ENCODE data around the gene DAAM1. TPM values are rescaled to one million over a fixed set of nuclear protein-coding genes. Genes with fewer than 3 reads are reported as not detected.

Gene DAAM1
- total and polyA plus RNA-seq, 4 donors: 10.4 to 93.3 (median 60.8) TPM

- no peak for ATAC-seq (ENCODE audit: low FRiP score)
- intact Hi-C loops (cut with DNase I): loop anchor here (5.0 kb wide), 2 partner anchors 60 to 65 kb away; no protein-coding TSS in a partner anchor
- H3K27ac ChIP-seq (ENCODE audit: low read depth in 1 of 2, low read length in 2 of 2): no peak overlapping the region
These were observed 174.0 kb downstream of the DAAM1 start for GRCh38 chr14:59362513-59362912.

GRCh38 chr14:59363531-59364226, 175.2 kb downstream of the DAAM1 start:
- Histone ChIP-seq H3K4me3 (ENCODE audit: low read length in 2 of 2) (no peak overlapping the region), H3K4me1 (ENCODE audit: control insufficient read depth in 1 of 2, insufficient read depth in 2 of 2, low read length in 2 of 2) (peaks cover 1 to 14% of the 10 kb centered on the region in 2 donors), H3K27me3 (ENCODE audit: control insufficient read depth in 1 of 2, insufficient read depth in 2 of 2, low read length in 1 of 2) (no peaks in the 10 kb centered on the region), H3K36me3 (ENCODE audit: control insufficient read depth in 1 of 2, insufficient read depth in 2 of 2, low read length in 1 of 2) (peaks cover 0 to 2% of the 10 kb centered on the region in 2 donors), H3K9me3 (ENCODE audit: control insufficient read depth, low read length) (no peaks in the 10 kb centered on the region), H3K27ac (ENCODE audit: low read depth in 1 of 2, low read length in 2 of 2) (peak overlapping the region; percentile 14 to 69)
- ATAC-seq (ENCODE audit: low FRiP score) (no peak), DNase-seq (no peak)
- intact Hi-C loops (cut with DNase I): loop anchor here (5.0 kb wide), 2 partner anchors 59 to 64 kb away; no protein-coding TSS in a partner anchor
- 12 to 20% methylated on average over 5 of the region's 5 CpGs for WGBS, 2 donors

More at GRCh38 chr14:59362513-59362912, 174.0 kb downstream of the DAAM1 start:
- no peaks in the 10 kb centered on the region for H3K9me3 ChIP-seq (ENCODE audit: control insufficient read depth, low read length)
- H3K27me3 ChIP-seq (ENCODE audit: control insufficient read depth in 1 of 2, insufficient read depth in 2 of 2, low read length in 1 of 2): no peaks in the 10 kb centered on the region
- H3K4me1 ChIP-seq (ENCODE audit: control insufficient read depth in 1 of 2, insufficient read depth in 2 of 2, low read length in 2 of 2): peaks cover 4 to 14% of the 10 kb centered on the region in 2 donors
- no peak overlapping the region for H3K4me3 ChIP-seq (ENCODE audit: low read length in 2 of 2)
- WGBS, 2 donors: 66 to 68% methylated on average over 2 of the region's 2 CpGs
- no peak for DNase-seq
- peaks cover 0 to 2% of the 10 kb centered on the region in 2 donors for H3K36me3 ChIP-seq (ENCODE audit: control insufficient read depth in 1 of 2, insufficient read depth in 2 of 2, low read length in 1 of 2)

GRCh38 chr14:59370158-59370742, 181.8 kb downstream of the DAAM1 start:
- Histone ChIP-seq H3K27me3 (ENCODE audit: control insufficient read depth in 1 of 2, insufficient read depth in 2 of 2, low read length in 1 of 2) (no peaks in the 10 kb centered on the region), H3K4me1 (ENCODE audit: control insufficient read depth in 1 of 2, insufficient read depth in 2 of 2, low read length in 2 of 2) (no peaks in the 10 kb centered on the region), H3K36me3 (ENCODE audit: control insufficient read depth in 1 of 2, insufficient read depth in 2 of 2, low read length in 1 of 2) (no peaks in the 10 kb centered on the region), H3K9me3 (ENCODE audit: control insufficient read depth, low read length) (no peaks in the 10 kb centered on the region), H3K27ac (ENCODE audit: low read depth in 1 of 2, low read length in 2 of 2) (no peak overlapping the region), H3K4me3 (ENCODE audit: low read length in 2 of 2) (no peak overlapping the region)
- intact Hi-C loops (cut with DNase I): no loop called here
- WGBS, 2 donors: 80 to 82% methylated on average over 3 of the region's 3 CpGs
- no peak for DNase-seq
- no peak for ATAC-seq (ENCODE audit: low FRiP score)

- ATAC-seq (ENCODE audit: low FRiP score): no peak
- Histone ChIP-seq H3K27me3 (ENCODE audit: control insufficient read depth in 1 of 2, insufficient read depth in 2 of 2, low read length in 1 of 2) (no peaks in the 10 kb centered on the region), H3K9me3 (ENCODE audit: control insufficient read depth, low read length) (no peaks in the 10 kb centered on the region), H3K4me3 (ENCODE audit: low read length in 2 of 2) (no peak overlapping the region), H3K4me1 (ENCODE audit: control insufficient read depth in 1 of 2, insufficient read depth in 2 of 2, low read length in 2 of 2) (peaks cover 0 to 2% of the 10 kb centered on the region in 2 donors), H3K27ac (ENCODE audit: low read depth in 1 of 2, low read length in 2 of 2) (peak overlapping the region in 1 of 2 donors; percentile 28), H3K36me3 (ENCODE audit: control insufficient read depth in 1 of 2, insufficient read depth in 2 of 2, low read length in 1 of 2) (no peaks in the 10 kb centered on the region)
- WGBS, 2 donors: 9 to 14% methylated on average over 2 of the region's 2 CpGs
- no peak for DNase-seq
- intact Hi-C loops (cut with DNase I): no loop called here
These were observed 183.3 kb downstream of the DAAM1 start for GRCh38 chr14:59371771-59372170.

- no peaks in the 10 kb centered on the region for H3K36me3 ChIP-seq (ENCODE audit: control insufficient read depth in 1 of 2, insufficient read depth in 2 of 2, low read length in 1 of 2)
- ATAC-seq (ENCODE audit: low FRiP score) (no peak), DNase-seq (no peak)
- peaks cover 0 to 2% of the 10 kb centered on the region in 2 donors for H3K4me1 ChIP-seq (ENCODE audit: control insufficient read depth in 1 of 2, insufficient read depth in 2 of 2, low read length in 2 of 2)
- no peak overlapping the region for H3K27ac ChIP-seq (ENCODE audit: low read depth in 1 of 2, low read length in 2 of 2)
- WGBS, 2 donors: 85 to 89% methylated on average over 3 of the region's 3 CpGs
- intact Hi-C loops (cut with DNase I): no loop called here
- no peaks in the 10 kb centered on the region for H3K9me3 ChIP-seq (ENCODE audit: control insufficient read depth, low read length)
- H3K27me3 ChIP-seq (ENCODE audit: control insufficient read depth in 1 of 2, insufficient read depth in 2 of 2, low read length in 1 of 2): no peaks in the 10 kb centered on the region
- H3K4me3 ChIP-seq (ENCODE audit: low read length in 2 of 2): no peak overlapping the region
These were observed 185.6 kb downstream of the DAAM1 start for GRCh38 chr14:59374048-59374447.

- ATAC-seq (ENCODE audit: low FRiP score): no peak
- 94 to 95% methylated on average over 3 of the region's 3 CpGs for WGBS, 2 donors
- intact Hi-C loops (cut with DNase I): no loop called here
- Histone ChIP-seq H3K27me3 (ENCODE audit: control insufficient read depth in 1 of 2, insufficient read depth in 2 of 2, low read length in 1 of 2) (no peaks in the 10 kb centered on the region), H3K36me3 (ENCODE audit: control insufficient read depth in 1 of 2, insufficient read depth in 2 of 2, low read length in 1 of 2) (no peaks in the 10 kb centered on the region), H3K27ac (ENCODE audit: low read depth in 1 of 2, low read length in 2 of 2) (no peak overlapping the region), H3K4me1 (ENCODE audit: control insufficient read depth in 1 of 2, insufficient read depth in 2 of 2, low read length in 2 of 2) (peaks cover 0 to 2% of the 10 kb centered on the region in 2 donors), H3K9me3 (ENCODE audit: control insufficient read depth, low read length) (no peaks in the 10 kb centered on the region), H3K4me3 (ENCODE audit: low read length in 2 of 2) (no peak overlapping the region)
- DNase-seq: no peak
These were observed 188.2 kb downstream of the DAAM1 start for GRCh38 chr14:59376686-59377085.

GRCh38 chr14:59377491-59377890, 189.0 kb downstream of the DAAM1 start:
- Histone ChIP-seq H3K27ac (ENCODE audit: low read depth in 1 of 2, low read length in 2 of 2) (no peak overlapping the region), H3K9me3 (ENCODE audit: control insufficient read depth, low read length) (no peaks in the 10 kb centered on the region), H3K4me3 (ENCODE audit: low read length in 2 of 2) (no peak overlapping the region), H3K27me3 (ENCODE audit: control insufficient read depth in 1 of 2, insufficient read depth in 2 of 2, low read length in 1 of 2) (no peaks in the 10 kb centered on the region), H3K36me3 (ENCODE audit: control insufficient read depth in 1 of 2, insufficient read depth in 2 of 2, low read length in 1 of 2) (no peaks in the 10 kb centered on the region), H3K4me1 (ENCODE audit: control insufficient read depth in 1 of 2, insufficient read depth in 2 of 2, low read length in 2 of 2) (peaks cover 0 to 2% of the 10 kb centered on the region in 2 donors)
- ATAC-seq (ENCODE audit: low FRiP score): peak; percentile 43
- DNase-seq: no peak
- intact Hi-C loops (cut with DNase I): no loop called here
- 63 to 76% methylated on average over 3 of the region's 3 CpGs for WGBS, 2 donors

- ATAC-seq (ENCODE audit: low FRiP score) (peak; percentile 66), DNase-seq (no peak)
- 77 to 79% methylated on average over 9 of the region's 9 CpGs for WGBS, 2 donors
- no peaks in the 10 kb centered on the region for H3K9me3 ChIP-seq (ENCODE audit: control insufficient read depth, low read length)
- no peaks in the 10 kb centered on the region for H3K36me3 ChIP-seq (ENCODE audit: control insufficient read depth in 1 of 2, insufficient read depth in 2 of 2, low read length in 1 of 2)
- H3K4me3 ChIP-seq (ENCODE audit: low read length in 2 of 2): no peak overlapping the region
- no peaks in the 10 kb centered on the region for H3K27me3 ChIP-seq (ENCODE audit: control insufficient read depth in 1 of 2, insufficient read depth in 2 of 2, low read length in 1 of 2)
- intact Hi-C loops (cut with DNase I): no loop called here
- H3K4me1 ChIP-seq (ENCODE audit: control insufficient read depth in 1 of 2, insufficient read depth in 2 of 2, low read length in 2 of 2): peaks cover 0 to 2% of the 10 kb centered on the region in 2 donors
- H3K27ac ChIP-seq (ENCODE audit: low read depth in 1 of 2, low read length in 2 of 2): no peak overlapping the region
These were observed 189.6 kb downstream of the DAAM1 start for GRCh38 chr14:59377991-59378601.
